ENCODE results near the gene MCTP1. TPM values are rescaled to one million over a fixed set of nuclear protein-coding genes. Genes with fewer than 3 reads are reported as not detected.

Gene MCTP1
- polyA plus RNA-seq, 3 donors, result 34.4 to 72.9 (median 55.5) TPM

DNA sequence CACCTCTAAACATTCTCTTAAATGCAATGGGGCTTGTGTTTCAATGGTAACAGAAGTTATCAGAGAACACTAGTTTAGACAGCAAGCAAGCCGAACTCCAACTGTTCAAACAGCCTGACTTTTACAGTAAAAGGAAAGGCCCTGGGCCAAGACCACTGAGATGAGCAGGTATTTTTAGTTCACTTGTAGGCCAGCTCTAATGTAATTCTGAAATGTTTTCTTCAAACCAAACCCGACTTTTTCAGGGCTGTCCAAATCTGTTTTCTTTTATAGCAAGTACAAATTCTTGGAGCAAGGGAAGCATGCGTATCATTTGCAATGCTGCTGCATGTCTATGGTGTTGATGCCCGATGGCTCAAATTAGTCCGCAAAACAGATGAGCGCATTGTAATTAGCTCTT, 473.6 kb downstream of the MCTP1 start:
- no peak overlapping the region for H3K27ac Mint-ChIP-seq
- H4K20me1 ChIP-seq (ENCODE audit: insufficient read depth, low read length), result no peaks in the 10 kb centered on the region
- H3K4me1 ChIP-seq (ENCODE audit: control insufficient read depth in 1 of 2, insufficient read depth in 2 of 2, low read length in 2 of 2), result no peaks in the 10 kb centered on the region
- 100% methylated on average over 1 of the region's 6 CpGs for WGBS (ENCODE audit: insufficient coverage)
- H2AFZ ChIP-seq (ENCODE audit: insufficient read depth, low read depth, low read length, poor library complexity, severe bottlenecking), result no peak overlapping the region
- H3K27me3 Mint-ChIP-seq (ENCODE audit: low read depth in 3 of 3), result peaks cover 0 to 1% (median 0%) of the 10 kb centered on the region in 3 donors
- H3K36me3 Mint-ChIP-seq, result peaks cover 11 to 15% of the 10 kb centered on the region in 2 donors
- H3K4me3 Mint-ChIP-seq, result no peak overlapping the region
- TF ChIP-seq, protein P1, sequence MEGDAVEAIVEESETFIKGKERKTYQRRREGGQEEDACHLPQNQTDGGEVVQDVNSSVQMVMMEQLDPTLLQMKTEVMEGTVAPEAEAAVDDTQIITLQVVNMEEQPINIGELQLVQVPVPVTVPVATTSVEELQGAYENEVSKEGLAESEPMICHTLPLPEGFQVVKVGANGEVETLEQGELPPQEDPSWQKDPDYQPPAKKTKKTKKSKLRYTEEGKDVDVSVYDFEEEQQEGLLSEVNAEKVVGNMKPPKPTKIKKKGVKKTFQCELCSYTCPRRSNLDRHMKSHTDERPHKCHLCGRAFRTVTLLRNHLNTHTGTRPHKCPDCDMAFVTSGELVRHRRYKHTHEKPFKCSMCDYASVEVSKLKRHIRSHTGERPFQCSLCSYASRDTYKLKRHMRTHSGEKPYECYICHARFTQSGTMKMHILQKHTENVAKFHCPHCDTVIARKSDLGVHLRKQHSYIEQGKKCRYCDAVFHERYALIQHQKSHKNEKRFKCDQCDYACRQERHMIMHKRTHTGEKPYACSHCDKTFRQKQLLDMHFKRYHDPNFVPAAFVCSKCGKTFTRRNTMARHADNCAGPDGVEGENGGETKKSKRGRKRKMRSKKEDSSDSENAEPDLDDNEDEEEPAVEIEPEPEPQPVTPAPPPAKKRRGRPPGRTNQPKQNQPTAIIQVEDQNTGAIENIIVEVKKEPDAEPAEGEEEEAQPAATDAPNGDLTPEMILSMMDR (IDR thresholded peaks at IDR 0.05), result no peak
- H3K9me3 ChIP-seq (replicated peaks in 1 of 2; ENCODE audit: control insufficient read depth in 1 of 2, insufficient read depth in 1 of 2, low read length in 2 of 2), result no peaks in the 10 kb centered on the region
- DNase-seq, result no peak
- H3K4me1 Mint-ChIP-seq, result no peaks in the 10 kb centered on the region
- H3K27me3 ChIP-seq (ENCODE audit: control insufficient read depth in 2 of 2, insufficient read depth in 2 of 2, low read length in 2 of 2), result no peaks in the 10 kb centered on the region
- no peak overlapping the region for H3K4me3 ChIP-seq (replicated peaks in 1 of 3; ENCODE audit: low read depth in 2 of 3, low read length in 3 of 3)
- no peak overlapping the region for H3K9ac ChIP-seq (ENCODE audit: insufficient read depth, low read length, poor library complexity, severe bottlenecking)
- H3K79me2 ChIP-seq (ENCODE audit: insufficient read depth, low read length), result no peaks in the 10 kb centered on the region
- intact Hi-C loops (cut with micrococcal nuclease), result no loop called here
- H3K36me3 ChIP-seq (replicated peaks in 1 of 2; ENCODE audit: control insufficient read depth in 1 of 2, insufficient read depth in 2 of 2, low read length in 2 of 2), result no peaks in the 10 kb centered on the region
- no peaks in the 10 kb centered on the region for H3K9me3 Mint-ChIP-seq
- no peak overlapping the region for H3K4me2 ChIP-seq (replicated peaks; ENCODE audit: extremely low read depth, low read length, poor library complexity, severe bottlenecking)
- no peak overlapping the region for H3K27ac ChIP-seq (ENCODE audit: low read depth in 1 of 2, low read length in 2 of 2)

DNA sequence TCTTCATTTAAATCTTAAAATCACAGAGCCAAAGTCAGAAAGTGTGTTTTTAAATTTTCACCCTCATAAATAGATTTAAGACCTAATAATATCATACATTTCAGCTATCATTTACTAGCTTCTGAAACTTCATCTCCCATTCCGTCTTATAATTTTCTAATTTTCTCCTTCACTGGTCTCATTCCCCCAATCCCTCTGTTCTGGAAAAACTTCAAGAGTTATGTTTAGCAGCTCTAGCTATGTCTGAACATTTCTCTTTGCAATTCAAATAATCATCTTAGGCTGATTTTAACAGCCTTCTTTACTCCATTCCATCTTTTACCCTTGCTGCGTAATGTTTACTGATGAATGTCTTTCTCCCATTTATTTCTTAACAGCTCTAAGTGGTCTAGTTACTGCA, 474.0 kb downstream of the MCTP1 start:
- no peaks in the 10 kb centered on the region for H3K9me3 ChIP-seq (replicated peaks in 1 of 2; ENCODE audit: control insufficient read depth in 1 of 2, insufficient read depth in 1 of 2, low read length in 2 of 2)
- H3K4me1 ChIP-seq (ENCODE audit: control insufficient read depth in 1 of 2, insufficient read depth in 2 of 2, low read length in 2 of 2), result no peaks in the 10 kb centered on the region
- no peak overlapping the region for H2AFZ ChIP-seq (ENCODE audit: insufficient read depth, low read depth, low read length, poor library complexity, severe bottlenecking)
- intact Hi-C loops (cut with micrococcal nuclease), result no loop called here
- DNase-seq, result no peak
- no peak overlapping the region for H3K4me3 ChIP-seq (replicated peaks in 1 of 3; ENCODE audit: low read depth in 2 of 3, low read length in 3 of 3)
- no peak overlapping the region for H3K4me2 ChIP-seq (replicated peaks; ENCODE audit: extremely low read depth, low read length, poor library complexity, severe bottlenecking)
- peaks cover 15 to 20% of the 10 kb centered on the region in 2 donors for H3K36me3 Mint-ChIP-seq
- peaks cover 0 to 1% (median 0%) of the 10 kb centered on the region in 3 donors for H3K27me3 Mint-ChIP-seq (ENCODE audit: low read depth in 3 of 3)
- H3K27ac ChIP-seq (ENCODE audit: low read depth in 1 of 2, low read length in 2 of 2), result no peak overlapping the region
- H3K27me3 ChIP-seq (ENCODE audit: control insufficient read depth in 2 of 2, insufficient read depth in 2 of 2, low read length in 2 of 2), result no peaks in the 10 kb centered on the region
- no peak overlapping the region for H3K4me3 Mint-ChIP-seq
- no peak overlapping the region for H3K27ac Mint-ChIP-seq
- H3K9me3 Mint-ChIP-seq, result no peaks in the 10 kb centered on the region
- H3K4me1 Mint-ChIP-seq, result no peaks in the 10 kb centered on the region
- H4K20me1 ChIP-seq (ENCODE audit: insufficient read depth, low read length), result no peaks in the 10 kb centered on the region
- H3K36me3 ChIP-seq (replicated peaks in 1 of 2; ENCODE audit: control insufficient read depth in 1 of 2, insufficient read depth in 2 of 2, low read length in 2 of 2), result no peaks in the 10 kb centered on the region
- TF ChIP-seq, protein P1 (IDR thresholded peaks at IDR 0.05), result no peak
- WGBS (ENCODE audit: insufficient coverage), result 100% methylated on average over 2 of the region's 2 CpGs
- H3K9ac ChIP-seq (ENCODE audit: insufficient read depth, low read length, poor library complexity, severe bottlenecking), result no peak overlapping the region
- H3K79me2 ChIP-seq (ENCODE audit: insufficient read depth, low read length), result no peaks in the 10 kb centered on the region
